Right atrium auricular region (tissue), 2 donors: ENCODE measurements around the gene SELENOM. TPM values are rescaled to one million over a fixed set of nuclear protein-coding genes. Genes with fewer than 3 reads are reported as not detected.
"Not testable (repeated sequence)": the region's sequence is repeated elsewhere in the genome, so short reads cannot be mapped to it uniquely, and the experiment has no call there.

Source experiments
- DNase-seq: peaks from one replicate; pipeline ENCODE4 v3.0.0-alpha.2; 2019; ENCODE audit warnings: low spot score
- H3K27ac ChIP-seq, 2 donors: fragments of 200-600 bp; sonication (generic); 1 replicate in 1 of 2; 2 replicates in 1 of 2; pipeline ENCODE4 v1.5.1; 2016 to 2019
- H3K27me3 ChIP-seq, 2 donors: fragments of 200-600 bp; sonication (generic); one replicate each; pipeline versions ENCODE4 v1.5.1 to v1.6.0; 2017 to 2019
- H3K36me3 ChIP-seq: fragments of 200-600 bp; sonication (generic); one replicate; pipeline ENCODE4 v1.5.1; 2016
- H3K4me1 ChIP-seq, 2 donors: fragments of 200-600 bp; sonication (generic); one replicate each; pipeline versions ENCODE4 v1.5.1 to v1.6.0; 2017 to 2019
- H3K4me3 ChIP-seq, 2 donors: fragments of 200-600 bp; sonication (generic); 1 replicate in 1 of 2; 2 replicates in 1 of 2; pipeline ENCODE4 v1.5.1; 2017 to 2019; ENCODE audit warnings: mild to moderate bottlenecking in 1 of 2, moderate library complexity in 1 of 2
- H3K9me3 ChIP-seq, 2 donors: fragments of 200-600 bp; sonication (generic); one replicate each; pipeline ENCODE4 v1.5.1; 2019
- total RNA-seq, 2 donors: library from RNA; depleted of rRNA; stranded (reverse); fragments of >200 nt; gene quantifications; one replicate each; pipeline ENCODE4 v1.1.0, GENCODE V29; 2016
- TF ChIP-seq, protein P1 (sequence below), 2 donors: fragments of 200-600 bp; sonication (generic); IDR thresholded peaks; one replicate each; pipeline ENCODE4 v1.5.1; 2019; ENCODE audit warnings: antibody characterized with exemption in 2 of 2

Gene SELENOM
- total RNA-seq, 2 donors from 2014 or later = 133 to 358 TPM

DNA sequence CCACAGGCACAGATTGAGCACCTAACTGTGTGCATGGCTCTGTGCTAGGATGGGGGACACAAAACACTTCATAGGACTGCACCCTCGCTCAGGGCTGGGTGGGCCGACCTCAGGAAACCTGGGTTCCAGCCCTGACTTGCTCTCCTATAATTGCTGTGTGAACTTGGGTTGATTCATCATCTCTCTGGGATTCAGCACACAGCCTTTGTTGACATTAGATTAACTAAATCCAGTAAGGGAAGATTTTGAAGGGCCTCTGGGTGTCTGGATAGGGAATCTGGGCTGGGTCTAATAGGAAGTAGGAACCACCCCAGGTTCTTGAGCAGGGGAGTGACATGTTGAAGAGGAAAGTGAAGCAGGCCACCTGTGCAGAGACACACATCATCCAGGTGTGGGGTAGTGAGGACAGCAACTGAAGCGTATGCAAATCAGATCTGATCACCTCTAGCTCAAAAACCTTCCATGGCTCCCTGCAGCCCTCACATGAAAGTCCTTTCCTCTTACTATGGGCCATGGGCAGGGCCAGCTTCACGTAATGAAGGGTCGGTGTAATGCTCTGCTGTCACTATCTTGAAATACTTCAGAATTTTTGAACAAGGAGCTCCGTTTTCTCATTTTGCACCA is 37.6 kb downstream of the SELENOM start:
- not testable (repeated sequence) for DNase-seq

DNA sequence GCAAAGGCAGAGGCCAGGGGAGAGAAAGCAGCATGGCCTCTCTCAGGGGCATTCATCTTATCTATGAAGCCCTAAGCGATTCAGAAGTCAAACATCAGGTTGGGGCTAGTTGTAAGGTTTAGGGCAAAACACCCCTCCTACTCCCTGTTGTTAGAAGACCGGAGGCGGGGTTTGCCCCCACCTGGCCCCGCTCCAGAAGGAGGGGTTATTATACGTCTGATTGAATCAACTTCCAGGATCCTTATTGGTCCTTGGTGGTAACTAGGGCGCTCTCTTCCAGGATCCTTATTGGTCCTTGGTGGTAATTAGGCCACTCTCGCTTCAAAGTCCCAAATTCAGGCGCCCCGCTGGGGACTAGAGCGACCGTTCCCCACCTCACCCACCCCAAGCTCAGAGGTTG is 38.4 kb downstream of the SELENOM start:
- Histone ChIP-seq H3K4me1 (no peaks in the 10 kb centered on the region), H3K27ac (no peak overlapping the region), H3K27me3 (no peaks in the 10 kb centered on the region), H3K9me3 (no peaks in the 10 kb centered on the region), H3K36me3 (no peaks in the 10 kb centered on the region), H3K4me3 (no peak overlapping the region)
- DNase-seq = no peak
- TF ChIP-seq, protein P1, sequence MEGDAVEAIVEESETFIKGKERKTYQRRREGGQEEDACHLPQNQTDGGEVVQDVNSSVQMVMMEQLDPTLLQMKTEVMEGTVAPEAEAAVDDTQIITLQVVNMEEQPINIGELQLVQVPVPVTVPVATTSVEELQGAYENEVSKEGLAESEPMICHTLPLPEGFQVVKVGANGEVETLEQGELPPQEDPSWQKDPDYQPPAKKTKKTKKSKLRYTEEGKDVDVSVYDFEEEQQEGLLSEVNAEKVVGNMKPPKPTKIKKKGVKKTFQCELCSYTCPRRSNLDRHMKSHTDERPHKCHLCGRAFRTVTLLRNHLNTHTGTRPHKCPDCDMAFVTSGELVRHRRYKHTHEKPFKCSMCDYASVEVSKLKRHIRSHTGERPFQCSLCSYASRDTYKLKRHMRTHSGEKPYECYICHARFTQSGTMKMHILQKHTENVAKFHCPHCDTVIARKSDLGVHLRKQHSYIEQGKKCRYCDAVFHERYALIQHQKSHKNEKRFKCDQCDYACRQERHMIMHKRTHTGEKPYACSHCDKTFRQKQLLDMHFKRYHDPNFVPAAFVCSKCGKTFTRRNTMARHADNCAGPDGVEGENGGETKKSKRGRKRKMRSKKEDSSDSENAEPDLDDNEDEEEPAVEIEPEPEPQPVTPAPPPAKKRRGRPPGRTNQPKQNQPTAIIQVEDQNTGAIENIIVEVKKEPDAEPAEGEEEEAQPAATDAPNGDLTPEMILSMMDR (IDR thresholded peaks at IDR 0.05) = no peak

More for the DNA sequence above, 37.6 kb downstream of the SELENOM start:
- H3K9me3 ChIP-seq, H3K36me3 ChIP-seq, H3K4me3 ChIP-seq, H3K27ac ChIP-seq, H3K27me3 ChIP-seq, H3K4me1 ChIP-seq: not testable (repeated sequence)

DNA sequence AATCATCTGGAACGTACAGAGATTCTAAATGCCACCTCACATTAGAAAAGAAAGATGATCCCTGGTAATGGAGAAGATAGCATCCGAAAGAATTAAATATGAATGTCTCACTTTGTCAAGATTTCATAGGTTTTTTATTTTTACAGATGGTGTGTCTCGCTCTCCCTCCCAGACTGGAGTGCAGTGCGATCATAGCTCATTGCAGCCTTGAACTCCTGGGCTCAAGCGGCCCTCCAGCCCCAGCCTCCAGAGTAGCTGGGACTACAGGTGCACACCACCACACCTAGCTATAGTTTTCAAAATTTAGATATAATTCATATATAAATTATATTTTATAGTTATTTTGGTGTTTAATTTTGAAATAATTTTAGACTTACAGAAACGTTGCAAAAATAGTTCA is 43.0 kb downstream of the SELENOM start:
- H3K27me3 ChIP-seq = no peaks in the 10 kb centered on the region
- TF ChIP-seq, protein P1 (IDR thresholded peaks at IDR 0.05) = no peak
- no peak overlapping the region for H3K4me3 ChIP-seq
- H3K4me1 ChIP-seq = no peaks in the 10 kb centered on the region
- no peaks in the 10 kb centered on the region for H3K36me3 ChIP-seq
- no peak overlapping the region for H3K27ac ChIP-seq
- H3K9me3 ChIP-seq = no peaks in the 10 kb centered on the region
- DNase-seq = no peak

DNA sequence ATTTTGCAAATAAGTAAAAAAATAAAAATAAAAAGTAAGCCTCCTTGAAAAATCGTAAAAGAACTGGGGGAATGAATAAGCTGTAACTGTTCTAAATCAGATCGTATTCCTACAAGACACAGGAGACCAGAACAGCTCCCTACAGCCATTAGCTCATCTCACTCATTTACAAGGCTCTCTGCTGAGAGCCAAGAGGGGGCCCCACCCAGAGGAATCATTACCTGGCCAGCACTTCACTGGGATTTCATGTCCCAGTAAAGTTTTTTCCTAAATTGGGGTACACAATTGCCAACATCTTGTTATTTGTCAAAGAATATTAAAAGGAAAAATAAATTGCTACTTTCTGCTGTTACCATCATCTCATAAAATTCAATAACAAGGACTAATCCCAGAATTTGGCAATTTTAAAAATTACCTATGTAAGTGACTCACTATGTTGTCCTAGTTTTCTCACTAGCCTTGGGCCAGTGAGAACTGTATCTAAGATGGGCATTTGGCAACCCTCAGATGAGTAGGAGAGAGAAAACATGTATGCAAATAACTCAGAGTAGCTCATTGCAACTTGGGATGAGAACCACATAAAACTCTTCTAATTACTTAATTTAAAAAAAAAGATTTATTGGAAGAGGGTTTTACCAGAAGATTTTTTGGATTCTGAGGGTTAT is 44.7 kb downstream of the SELENOM start:
- no peak overlapping the region for H3K27ac ChIP-seq
- H3K27me3 ChIP-seq = no peaks in the 10 kb centered on the region
- TF ChIP-seq, protein P1 (IDR thresholded peaks at IDR 0.05) = no peak
- H3K4me1 ChIP-seq = no peaks in the 10 kb centered on the region
- DNase-seq = no peak
- no peaks in the 10 kb centered on the region for H3K9me3 ChIP-seq
- no peaks in the 10 kb centered on the region for H3K36me3 ChIP-seq
- no peak overlapping the region for H3K4me3 ChIP-seq

DNA sequence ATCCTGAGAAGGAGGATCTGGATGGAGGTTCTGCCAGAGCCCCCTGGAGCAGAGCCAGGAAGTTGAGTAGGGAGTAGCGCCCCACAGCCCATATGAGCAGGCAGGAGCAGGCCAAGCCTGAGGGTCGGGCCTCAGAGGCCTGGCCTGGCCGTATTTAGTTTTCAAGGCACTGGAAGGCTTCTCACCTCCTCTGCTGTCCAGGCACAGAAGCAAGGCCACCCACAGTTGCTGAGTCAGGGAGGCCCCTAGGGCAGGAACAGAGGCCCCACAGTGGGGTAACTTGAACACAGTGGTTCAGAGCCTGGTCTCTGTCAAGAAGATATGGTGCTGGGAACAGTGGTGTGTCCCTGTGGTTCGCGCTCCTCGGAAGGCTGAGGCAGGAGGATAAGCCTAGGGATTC is 47.7 kb downstream of the SELENOM start:
- not testable (repeated sequence) for H3K4me3 ChIP-seq, H3K27me3 ChIP-seq, H3K36me3 ChIP-seq, H3K9me3 ChIP-seq, DNase-seq, H3K4me1 ChIP-seq, H3K27ac ChIP-seq

DNA sequence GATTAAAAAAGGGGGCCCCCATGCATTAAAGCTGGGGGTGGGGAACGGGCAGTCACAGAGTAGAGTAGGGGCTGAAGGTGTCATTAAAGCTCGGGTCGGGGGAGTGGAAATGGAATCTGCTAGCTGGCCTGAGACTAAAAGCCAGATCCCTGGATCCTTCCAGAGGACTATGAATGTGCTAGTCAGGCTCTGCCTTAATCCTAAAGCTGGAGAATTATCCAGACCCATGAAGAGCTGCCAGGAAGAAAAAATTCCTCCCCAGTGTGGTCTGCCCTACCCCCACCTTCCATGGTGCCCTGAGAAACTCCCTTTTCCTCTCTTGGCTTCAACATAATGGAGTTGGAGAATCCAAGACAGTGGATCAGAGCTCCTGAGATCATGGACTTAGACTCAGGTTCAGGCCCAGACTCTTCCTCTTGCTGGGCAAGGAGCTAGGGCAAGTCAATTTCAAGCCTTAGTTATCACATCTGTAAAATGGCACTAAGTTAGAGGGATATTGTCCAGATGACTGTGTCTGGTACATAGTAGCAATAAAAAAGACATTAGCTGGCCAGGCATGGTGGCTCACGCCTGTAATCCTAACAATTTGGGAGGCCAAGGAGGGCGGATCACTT is 50.3 kb downstream of the SELENOM start:
- no peaks in the 10 kb centered on the region for H3K36me3 ChIP-seq
- H3K4me1 ChIP-seq = peaks cover 0 to 15% of the 10 kb centered on the region in 2 donors
- DNase-seq = no peak
- H3K27ac ChIP-seq = peak overlapping the region in 1 of 2 donors; percentile 2
- no peaks in the 10 kb centered on the region for H3K27me3 ChIP-seq
- no peak overlapping the region for H3K4me3 ChIP-seq
- TF ChIP-seq, protein P1 (IDR thresholded peaks at IDR 0.05) = no peak
- no peaks in the 10 kb centered on the region for H3K9me3 ChIP-seq
